SK-N-DZ (cell line): ENCODE measurements around the gene WWOX.
A peak's percentile ranks its signal among the peaks of the same experiment; 100 is the strongest.
"Not testable (repeated sequence)": the region's sequence is repeated elsewhere in the genome, so short reads cannot be mapped to it uniquely, and the experiment has no call there.

Experiments used
- DNase-seq: peaks from one replicate; pipeline ENCODE4 v3.0.0-alpha.2; 2015; ENCODE audit warnings: low spot score

WWOX gene

GRCh38 chr16:79008869-79009179 is 909.4 kb downstream of the WWOX start:
- DNase-seq: no peak

DNA sequence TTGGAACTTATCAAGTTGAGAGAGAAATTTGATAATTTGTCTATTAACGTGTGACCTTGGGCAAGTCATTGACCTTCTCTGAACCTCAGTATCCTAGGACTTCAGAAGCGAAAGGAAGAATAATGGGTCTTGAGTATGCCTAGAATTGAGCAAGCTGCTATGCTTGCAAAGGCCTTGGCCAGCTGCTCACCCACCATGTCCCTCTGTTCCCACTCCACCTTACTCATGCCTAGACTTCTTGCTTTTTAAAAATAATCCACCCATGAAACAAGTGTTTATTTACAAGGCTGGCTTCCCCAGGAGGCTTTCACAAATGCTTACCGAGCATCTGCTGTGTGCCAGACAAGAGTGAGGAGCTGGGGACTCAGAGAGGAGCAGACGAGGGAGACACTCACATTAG is 910.4 kb downstream of the WWOX start:
- no peak for DNase-seq

GRCh38 chr16:79011282-79011681 is 911.8 kb downstream of the WWOX start:
- no peak for DNase-seq

GRCh38 chr16:79012671-79013434 is 913.4 kb downstream of the WWOX start:
- peak; percentile 44 for DNase-seq

DNA sequence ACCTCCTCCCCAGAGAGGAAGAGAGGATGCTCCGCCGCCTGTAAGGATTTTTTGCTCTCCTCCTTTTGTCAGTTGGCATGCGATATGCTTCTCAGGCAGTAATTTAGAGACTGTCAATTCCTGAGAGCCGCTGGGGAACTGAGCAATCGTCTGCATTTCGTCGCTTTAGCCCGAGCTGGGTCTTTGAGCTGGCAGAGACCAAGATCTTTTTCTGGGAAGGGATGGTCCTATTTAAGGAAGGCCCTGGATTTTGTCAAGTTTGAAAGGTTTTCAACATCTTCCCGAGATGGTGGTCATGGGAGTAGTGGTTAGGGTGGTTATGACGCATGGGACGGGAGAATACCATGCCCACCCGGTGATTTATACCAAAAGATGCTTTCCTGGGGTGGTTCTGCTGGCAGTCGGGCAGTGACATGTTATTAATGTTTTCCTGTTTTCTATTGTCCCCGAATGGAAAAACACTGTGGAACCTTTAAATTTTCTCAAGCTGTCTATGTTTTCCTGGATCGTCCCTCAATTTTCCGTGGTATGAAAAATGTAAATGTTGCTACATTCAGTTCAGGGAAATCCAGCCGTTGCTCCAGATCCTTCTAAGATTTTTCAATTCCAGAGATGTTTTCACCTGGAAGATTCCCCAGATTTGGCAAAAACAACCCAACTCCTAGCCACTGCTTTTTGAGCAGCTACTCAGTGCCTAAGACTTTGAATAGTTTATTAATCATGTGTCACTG is 914.6 kb downstream of the WWOX start:
- no peak for DNase-seq

- DNase-seq: no peak
These were observed 919.4 kb downstream of the WWOX start for GRCh38 chr16:79018650-79019429.

DNA sequence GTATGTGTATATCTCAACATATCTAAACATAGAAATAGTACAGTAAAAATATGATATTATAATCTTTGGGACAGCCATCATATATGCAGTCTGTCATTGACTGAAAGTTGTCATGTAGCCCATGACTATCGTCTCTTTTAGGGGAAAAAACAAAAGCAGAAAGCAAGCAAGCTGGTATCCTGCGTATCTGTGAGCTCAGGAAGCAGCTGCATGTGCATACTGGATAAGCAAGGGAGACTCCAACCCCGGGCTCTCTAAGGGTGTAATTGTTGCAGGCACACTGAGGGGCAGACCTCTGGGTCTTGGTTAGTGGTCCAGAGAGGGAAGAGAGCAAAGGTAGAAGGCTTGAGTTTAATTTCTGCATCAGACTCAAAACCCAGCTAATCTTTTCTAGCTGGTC is 920.0 kb downstream of the WWOX start:
- DNase-seq: no peak

DNA sequence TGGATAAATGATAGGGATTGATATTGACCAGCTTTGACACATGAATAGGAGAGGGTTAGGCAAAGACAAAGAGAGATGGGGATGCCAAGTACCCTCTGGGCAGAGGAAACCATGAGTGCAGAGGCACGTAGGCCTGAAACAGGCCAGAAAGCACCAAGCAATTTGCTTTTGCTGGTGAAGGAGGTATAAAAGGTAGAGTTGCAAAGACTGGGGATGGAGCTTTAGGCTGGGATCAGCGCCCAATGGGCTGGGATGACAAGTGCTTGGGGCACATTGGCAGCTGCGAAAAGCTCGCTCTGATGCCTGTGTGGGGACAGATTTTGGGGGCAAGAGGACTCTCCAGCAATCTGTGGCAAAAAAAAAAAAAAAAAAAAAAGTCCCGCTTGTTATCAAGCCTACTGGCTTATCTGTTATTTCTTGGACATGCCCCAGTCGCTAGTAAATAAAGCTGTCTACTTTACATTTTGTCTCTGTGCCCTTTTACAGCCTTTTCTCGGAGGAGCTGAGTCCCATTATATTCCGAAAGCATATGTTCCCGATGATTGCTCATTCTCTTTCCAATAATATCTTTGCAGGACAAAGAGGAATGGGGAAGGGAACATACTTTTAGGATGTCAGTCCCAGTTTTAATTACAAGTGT is 922.7 kb downstream of the WWOX start:
- DNase-seq: no peak

DNA sequence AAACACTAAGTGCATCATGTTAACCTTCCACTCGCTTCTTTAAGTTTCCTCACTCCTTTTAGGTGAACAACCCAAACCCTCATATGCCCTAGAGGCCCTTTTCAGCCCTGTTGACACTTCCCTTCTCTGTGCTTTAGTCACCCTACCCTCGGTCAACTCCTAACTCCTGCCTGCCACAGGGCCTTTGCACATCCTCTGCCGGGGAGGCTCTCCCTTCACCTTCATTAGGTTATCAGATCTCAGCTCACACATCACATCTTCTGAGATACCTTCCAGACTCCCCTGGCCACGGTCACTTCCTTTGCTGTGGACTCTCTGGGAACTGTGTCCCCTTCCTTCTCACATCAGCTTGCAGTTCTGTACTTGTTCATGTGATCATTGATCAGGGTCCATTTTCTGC is 926.7 kb downstream of the WWOX start:
- no peak for DNase-seq

DNA sequence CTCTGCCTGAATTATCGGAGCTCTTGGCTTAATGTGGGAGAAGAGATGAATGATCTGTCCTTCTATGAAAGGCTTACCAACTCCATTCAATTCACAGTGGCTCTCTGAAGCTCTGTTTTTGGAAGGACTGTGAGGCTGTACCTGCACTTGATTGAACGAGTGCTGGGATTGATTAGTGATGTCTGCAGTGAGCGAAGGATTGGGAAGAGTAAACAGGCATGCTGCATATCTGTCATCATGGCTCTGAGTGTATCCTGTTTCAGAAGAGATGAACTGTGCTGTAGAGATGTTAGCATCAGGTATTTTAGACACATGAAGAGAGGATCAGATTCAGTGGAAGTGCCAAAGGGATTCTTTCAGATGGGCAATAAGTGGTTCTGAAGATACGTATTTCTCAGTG is 937.1 kb downstream of the WWOX start:
- no peak for DNase-seq

DNA sequence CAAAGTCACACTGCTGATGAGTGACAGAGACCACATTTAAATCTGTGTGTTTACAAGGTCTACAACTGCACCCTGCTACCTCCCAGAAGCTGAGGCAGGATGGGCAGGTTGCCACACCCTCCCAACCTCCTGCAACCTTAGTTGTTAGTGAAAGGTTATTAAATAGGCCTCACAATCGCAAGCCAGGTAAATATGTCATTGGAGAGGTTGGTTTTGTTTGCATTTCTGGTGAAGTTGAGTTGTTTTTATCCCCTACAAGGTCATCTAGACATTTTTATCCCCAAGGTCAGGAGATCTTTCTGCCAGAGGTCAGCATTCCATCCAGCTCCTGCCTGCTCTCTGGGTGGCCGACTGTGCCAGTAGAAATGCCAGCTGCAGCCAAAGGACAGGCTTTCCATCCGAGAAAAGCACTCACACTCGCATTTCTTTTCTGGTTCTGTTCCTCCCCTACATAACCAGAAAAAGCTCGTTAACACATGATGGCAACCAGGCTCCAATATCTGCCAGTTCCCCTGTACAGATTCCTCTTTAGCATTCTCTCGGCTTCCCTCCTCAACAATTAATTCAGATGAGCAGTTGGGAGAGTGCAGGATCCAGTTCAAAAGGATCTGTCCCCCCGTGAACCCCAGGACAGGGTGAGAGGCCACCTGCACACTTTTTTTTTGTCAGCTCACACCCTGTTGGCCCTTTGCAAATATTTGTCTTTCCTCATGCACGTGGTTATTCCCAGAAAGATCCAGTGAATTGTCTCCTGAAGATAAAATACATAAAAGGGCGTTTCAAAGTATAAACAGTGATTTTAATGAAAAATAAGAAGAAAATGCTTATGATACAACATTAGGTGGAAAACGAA is 938.3 kb downstream of the WWOX start:
- DNase-seq: no peak

DNA sequence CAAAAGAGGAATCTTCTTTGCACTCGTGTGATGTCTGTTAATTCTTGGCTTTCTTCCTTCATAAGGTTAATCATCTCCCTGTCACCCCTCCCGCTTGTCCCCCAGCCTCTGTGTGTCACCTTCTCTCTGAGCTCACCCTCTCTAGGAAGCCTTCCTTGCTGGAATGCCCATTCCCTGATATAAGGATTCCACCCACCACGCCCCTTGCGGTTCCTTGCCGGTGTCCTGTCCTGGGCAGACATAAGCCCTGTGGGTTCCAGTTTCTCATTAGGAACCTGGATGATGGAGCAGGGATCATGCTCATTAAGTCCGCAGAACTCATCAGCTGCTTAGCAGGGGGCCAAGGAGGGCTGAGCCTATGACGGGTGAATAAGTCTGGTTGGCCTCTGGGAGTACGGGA is 941.8 kb downstream of the WWOX start:
- no peak for DNase-seq

GRCh38 chr16:79042141-79042540 is 942.7 kb downstream of the WWOX start:
- no peak for DNase-seq

DNA sequence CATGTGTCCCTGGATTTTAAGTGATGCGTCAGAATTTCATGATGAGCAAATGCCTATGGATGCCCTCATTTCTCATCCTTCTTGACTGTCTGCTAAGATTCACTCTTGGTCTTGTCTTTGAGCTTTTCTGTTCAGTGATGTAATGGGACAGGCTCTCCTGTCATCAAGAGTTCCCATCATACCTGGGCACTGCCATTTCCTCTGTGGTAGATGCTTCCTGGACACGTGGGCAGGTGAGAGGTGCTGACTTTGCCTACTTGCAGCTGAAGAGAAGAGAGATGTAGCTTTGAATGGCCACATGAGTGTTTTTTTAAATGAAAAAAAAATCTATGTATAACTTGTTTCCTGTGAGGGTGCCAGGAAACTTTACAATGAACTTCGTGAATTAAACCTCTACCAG is 943.4 kb downstream of the WWOX start:
- DNase-seq: no peak

DNA sequence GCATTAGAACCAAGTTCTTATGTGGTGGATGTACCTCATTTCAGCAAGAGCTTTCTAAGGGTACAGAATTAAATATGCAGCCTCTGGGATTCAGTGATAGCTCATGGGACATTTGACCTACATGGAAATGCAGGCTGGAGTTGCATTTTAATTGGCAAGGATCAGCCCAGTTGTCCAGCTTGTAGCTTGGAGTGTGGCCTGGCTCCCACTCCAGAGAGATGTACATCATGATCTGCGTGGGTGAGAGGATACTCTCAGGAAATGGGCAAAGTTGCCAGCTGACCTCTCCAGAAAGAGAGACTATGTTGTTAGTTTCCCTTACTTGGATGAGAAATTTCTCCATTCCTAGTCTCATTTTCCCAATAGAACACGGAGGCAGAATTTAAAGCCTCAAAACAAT is 945.7 kb downstream of the WWOX start:
- DNase-seq: no peak

DNA sequence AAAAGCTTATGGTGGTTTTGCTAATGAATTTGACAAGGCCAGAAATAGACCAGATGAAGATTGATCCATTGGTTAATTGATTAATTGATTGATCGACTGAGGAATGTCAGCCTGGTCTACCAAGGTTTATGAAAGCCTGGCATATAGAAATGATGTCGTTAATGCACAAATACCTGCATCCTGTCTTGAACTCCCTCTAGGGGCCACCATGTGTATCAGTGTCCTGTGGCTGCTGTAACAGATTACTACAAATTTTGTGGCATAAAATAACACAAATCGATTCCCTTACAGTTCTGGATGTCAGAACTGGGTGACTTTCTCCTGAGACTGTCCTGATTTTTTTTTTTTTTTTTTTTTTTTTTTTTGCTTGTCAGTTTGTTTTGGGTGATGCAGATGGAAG is 947.9 kb downstream of the WWOX start:
- peak; percentile 32 for DNase-seq

DNA sequence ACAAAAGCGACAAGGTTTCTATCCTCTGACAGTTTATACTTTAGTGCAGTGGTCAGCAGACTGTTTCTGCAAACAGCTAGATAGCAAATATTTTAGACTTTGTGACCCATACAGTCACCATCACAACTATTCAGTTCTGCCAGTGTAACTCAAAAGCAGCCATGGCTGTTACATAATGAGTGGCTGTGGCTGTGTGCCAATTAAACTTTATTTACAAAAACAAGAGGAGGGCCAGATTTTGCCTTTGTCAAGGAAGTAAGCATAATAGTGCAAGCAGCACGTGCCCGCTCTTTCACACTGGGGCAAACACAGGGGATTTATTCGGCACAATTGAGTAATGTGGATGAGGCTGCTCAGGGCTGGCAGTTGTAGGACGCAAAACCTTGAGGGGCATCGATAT is 949.6 kb downstream of the WWOX start:
- DNase-seq: no peak

- DNase-seq: no peak
These were observed 950.6 kb downstream of the WWOX start for GRCh38 chr16:79050063-79050462.

DNA sequence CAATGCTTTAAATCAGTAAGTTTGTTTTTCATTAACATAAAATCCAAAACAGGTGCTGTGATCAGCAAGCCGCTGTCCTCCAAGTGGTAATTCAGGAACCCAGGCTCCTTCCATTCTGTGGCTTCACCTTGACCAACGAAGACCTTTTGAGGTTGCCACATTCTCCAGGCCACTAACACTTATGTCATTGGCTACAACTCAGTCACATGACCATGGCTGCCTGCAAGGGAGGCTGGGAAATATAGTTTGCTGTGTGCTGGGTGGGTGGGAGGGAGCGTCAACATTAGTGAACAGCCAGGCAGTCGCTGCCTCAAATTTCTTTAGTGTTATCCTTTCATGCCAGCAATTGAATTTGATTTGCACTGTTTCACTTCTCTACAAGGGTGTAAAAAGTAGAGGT is 951.9 kb downstream of the WWOX start:
- no peak for DNase-seq

DNA sequence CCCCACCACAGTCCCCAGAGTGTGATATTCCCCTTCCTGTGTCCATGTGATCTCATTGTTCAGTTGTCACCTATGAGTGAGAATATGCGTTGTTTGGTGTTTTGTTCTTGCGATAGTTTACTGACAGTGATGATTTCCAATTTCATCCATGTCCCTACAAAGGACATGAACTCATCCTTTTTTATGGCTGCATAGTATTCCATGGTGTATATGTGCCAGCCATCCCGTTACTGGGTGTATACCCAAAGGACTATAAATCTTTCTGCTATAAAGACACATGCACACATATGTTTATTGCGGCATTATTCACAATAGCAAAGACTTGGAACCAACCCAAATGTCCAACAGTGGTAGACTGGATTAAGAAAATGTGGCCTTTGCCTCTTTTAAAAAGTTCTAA is 952.7 kb downstream of the WWOX start:
- not testable (repeated sequence) for DNase-seq

GRCh38 chr16:79053577-79053976 is 954.1 kb downstream of the WWOX start:
- no peak for DNase-seq
